NCI-H82 treated with DMSO at 0.1 percent for 48 hours (cell line): Measurements from ENCODE around the gene OSBPL9.
"Not testable (repeated sequence)": the region's sequence is repeated elsewhere in the genome, so short reads cannot be mapped to it uniquely, and the experiment has no call there.

ENCODE experiments used
- DNase-seq: peaks from one replicate; lab custom pipeline; 2025; ENCODE audit not compliant: unreplicated experiment; lab: John Stamatoyannopoulos, UW

The OSBPL9 gene

GRCh38 chr1:51708911-51709760 lies 92.2 kb downstream of the OSBPL9 start:
- DNase-seq = no peak

DNA sequence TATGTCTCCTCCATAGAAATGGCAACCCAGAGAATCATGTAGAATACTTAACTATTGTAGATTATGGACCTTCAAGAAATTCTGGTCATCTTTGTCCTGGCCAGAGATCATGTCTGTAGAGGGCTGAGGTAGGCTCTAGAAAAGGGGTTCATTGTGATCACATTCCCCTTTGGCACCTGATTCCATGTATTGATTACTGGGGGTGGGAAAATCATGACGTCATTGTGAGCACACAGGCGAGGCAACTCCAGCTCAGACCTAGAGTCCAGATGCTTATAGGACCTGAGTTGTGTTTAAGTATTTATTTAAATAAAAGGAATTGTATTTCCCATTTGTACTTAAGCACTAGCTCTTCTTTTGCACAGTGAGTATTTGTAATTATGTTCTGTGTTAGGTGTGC lies 93.1 kb downstream of the OSBPL9 start:
- DNase-seq = no peak

DNA sequence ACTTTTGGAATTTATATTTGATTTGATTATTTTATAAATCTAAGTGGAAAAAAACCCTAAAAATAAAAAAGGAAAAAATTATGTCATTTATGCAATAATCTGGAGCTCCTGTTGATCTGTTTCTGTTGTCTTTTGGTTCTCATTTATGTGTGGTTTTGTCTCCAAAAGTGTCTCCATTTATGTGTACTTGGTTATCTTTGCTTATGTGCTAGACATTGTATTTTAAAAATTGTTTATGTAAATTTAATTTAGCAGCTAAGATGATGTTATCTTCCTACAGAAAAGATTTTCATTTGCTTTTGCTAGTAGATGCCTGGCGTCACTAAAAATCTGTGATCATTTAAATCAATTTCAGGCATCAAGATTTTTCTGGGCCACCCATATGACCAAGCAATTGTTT lies 95.7 kb downstream of the OSBPL9 start:
- DNase-seq = no peak

GRCh38 chr1:51714374-51715019 lies 97.6 kb downstream of the OSBPL9 start:
- no peak for DNase-seq

- DNase-seq = no peak
These were observed 98.5 kb downstream of the OSBPL9 start for GRCh38 chr1:51715369-51715768.

DNA sequence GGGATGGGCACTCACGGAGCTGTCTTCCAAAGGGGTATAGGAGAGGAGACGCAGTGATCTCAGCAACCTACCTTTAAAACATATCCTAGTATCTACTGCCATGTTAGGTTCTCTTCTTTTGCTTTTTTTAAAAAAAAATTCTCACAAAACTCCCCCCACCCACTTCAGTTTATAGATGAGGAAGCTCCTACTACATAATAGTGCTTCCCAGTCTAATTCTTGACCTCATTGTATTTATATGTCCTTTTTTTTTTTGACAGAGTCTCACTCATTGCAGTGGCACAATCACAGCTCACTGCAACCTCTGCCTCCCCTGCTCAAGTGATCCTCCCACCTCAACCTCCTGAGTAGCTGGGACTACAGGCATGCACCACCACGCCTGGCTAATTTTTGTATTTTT lies 99.9 kb downstream of the OSBPL9 start:
- no peak for DNase-seq

GRCh38 chr1:51717842-51718241 lies 101.0 kb downstream of the OSBPL9 start:
- DNase-seq = no peak

GRCh38 chr1:51719146-51719545 lies 102.3 kb downstream of the OSBPL9 start:
- DNase-seq = no peak

DNA sequence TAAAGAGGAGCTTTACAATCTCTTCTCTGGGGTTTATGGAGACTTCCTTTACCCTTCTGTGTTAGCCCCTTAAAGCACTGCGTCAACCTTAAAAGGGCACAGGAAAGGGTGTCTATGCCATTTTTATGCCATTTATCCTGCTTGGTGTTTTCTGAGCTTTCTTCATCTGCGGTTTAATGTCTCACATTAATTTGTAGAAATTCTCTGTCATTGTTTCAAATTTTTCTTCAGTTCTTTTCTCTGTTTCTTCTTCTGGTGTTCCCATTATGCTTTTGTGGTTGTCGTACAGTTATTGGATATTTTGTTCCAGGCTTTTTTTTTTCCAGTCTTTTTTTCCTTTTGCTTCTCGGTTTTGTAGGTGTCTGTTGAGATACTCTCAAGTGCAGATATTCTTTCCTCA lies 107.9 kb downstream of the OSBPL9 start:
- DNase-seq = no peak

- DNase-seq = no peak
These were observed 109.2 kb downstream of the OSBPL9 start for GRCh38 chr1:51726051-51726450.

DNA sequence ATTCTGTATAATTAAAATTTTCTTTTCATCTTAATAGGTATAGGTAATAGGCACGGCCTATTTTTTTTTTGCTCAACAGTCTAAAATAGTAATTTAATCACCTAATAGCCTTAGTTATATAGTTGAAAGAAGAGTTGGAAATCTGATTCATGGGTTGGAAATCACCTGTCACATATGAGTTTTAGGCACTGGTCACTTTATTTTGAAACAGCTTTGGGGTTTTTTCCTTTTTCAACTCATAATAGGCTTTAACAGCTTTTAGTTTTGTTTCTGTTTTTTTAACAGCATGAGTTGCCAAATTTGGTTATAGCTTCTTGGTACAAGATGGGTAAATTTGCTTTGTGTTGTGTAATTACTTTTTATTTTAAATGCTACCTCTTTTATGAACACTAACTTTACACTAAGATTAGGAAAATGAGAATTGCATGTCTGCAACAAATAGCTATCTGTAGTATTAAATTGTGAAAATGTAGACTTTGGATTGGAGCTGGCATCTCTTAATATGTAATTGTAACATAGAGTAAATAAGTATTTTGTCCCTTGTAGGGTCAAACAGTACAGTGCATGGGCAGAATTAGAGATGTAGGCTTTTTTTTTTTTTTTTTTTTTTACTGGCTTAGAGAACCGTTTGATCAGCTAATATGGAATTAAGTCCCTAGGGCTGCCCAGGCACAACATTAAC lies 109.8 kb downstream of the OSBPL9 start:
- DNase-seq = no peak

DNA sequence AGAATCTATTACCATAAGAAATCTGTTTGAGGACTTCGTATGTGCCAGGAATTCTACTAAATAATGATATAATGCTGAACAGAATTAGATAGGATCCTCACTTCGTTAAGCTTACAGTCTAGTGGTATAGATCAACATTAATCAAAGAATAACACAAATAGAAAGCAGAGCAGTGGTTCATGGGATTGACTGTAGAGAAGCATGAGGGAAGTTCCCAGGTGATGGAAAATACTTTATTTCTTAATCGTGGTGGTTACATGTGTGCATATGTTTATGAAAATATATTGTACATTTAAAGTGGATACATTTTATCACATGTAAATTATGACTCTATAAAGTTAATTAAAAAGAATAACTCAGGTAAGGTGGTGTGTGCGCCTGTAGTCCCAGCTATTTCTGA lies 110.5 kb downstream of the OSBPL9 start:
- no peak for DNase-seq

- DNase-seq = no peak
These were observed 111.8 kb downstream of the OSBPL9 start for GRCh38 chr1:51728611-51729155.

DNA sequence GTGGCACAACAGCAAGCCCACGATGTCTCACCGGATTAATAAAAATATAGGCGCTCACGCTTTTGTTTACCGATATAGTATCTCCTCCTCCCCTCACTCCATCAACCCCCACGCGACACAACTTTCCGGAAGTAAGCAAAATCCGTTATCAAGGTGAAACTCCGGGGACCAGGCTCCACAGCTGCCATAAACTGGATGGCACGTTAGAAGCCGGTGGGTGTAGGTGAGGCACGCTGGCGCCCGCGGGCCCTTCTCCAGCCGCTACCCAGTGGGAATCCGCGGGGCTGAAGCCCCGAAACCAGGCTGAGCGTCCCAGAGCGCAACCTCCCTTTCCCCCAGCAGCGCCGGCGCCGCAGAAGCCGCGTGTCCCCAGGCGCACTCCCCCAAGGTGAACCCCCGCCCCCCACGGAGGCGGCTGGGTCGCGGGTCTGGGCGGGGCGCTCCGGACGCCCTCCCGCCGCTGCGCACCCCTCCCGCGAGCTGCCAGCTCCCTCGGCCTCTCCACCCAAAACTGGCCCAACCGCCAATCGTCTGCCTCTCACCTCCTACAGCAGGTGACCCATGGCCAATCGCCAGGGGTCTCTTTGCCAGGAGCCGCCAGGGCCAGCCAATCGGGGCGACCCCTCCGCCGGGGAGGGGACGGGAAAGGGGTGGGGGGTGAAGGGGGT lies 112.4 kb downstream of the OSBPL9 start:
- DNase-seq = peak; percentile 91

GRCh38 chr1:51729824-51730301 lies 113.0 kb downstream of the OSBPL9 start:
- DNase-seq = no peak

GRCh38 chr1:51731998-51732397 lies 115.1 kb downstream of the OSBPL9 start:
- no peak for DNase-seq

- no peak for DNase-seq
These were observed 116.0 kb downstream of the OSBPL9 start for GRCh38 chr1:51732701-51733425.

DNA sequence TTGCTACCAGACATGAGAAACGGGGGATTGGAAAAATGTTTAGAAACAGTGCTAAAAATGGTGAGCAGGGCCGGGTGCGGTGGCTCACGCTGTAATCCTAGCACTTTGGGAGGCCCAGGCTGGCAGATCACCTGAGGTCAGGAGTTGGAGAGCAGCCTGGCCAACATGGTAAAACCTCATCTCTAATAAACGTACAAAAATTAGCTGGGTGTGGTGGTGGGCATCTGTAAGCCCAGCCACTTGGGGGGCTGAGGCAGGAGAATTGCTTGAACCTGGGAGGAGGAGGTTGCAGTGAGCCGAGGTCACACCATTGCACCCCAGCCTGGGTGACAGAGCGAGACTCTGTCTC lies 116.5 kb downstream of the OSBPL9 start:
- DNase-seq = not testable (repeated sequence)

DNA sequence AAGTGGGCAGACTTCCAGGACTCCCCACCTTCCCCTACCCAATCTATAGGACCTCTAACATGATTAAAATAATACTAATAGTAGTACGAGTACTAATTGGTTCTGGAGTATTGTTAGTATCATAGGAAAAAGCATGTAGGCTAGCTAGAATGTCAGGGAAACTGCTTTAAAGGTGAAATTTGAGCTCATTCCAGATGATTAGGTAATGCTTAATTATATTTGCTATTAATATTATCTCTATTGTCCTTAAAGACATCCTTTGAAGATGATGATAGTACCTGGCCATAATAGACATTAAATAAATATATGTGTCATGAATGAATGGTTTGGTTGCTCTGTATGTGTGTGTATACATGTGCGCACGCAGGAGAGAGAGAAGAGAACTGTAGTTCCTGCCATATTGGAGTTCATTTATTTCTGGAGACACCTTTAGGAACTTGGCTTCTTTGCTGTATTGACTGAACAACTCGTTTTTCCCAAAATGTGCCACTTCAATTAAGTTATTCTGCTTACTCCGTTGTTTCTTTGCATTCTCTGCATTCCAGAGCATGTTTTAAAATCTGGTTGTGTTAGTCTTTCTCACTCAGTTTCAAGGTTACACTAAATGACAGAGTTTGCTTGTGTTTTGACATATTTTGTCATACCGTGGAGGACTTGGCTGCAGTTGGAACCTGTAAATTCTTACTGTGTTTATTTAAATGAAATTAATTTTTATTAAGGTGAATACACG lies 117.1 kb downstream of the OSBPL9 start:
- DNase-seq = no peak
